Coronary artery (tissue), 2 donors: ENCODE data around the gene PHF14.

Experiments used
- DNase-seq: peaks from one replicate; pipeline ENCODE4 v3.0.0-alpha.2; 2017; ENCODE audit warnings: low spot score
- H3K27ac ChIP-seq, 2 donors: fragments of 200-600 bp; sonication (generic); one replicate each; pipeline ENCODE4 v1.5.1; 2016 to 2019
- H3K4me3 ChIP-seq: fragments of 200-600 bp; sonication (generic); 2 replicates; pipeline ENCODE4 v1.5.1; 2016; ENCODE audit warnings: mild to moderate bottlenecking, moderate library complexity
- TF ChIP-seq, protein P1 (sequence below): fragments of 200-600 bp; sonication (generic); IDR thresholded peaks from one replicate; pipeline ENCODE4 v1.5.1; 2019; ENCODE audit warnings: antibody characterized with exemption

PHF14 gene

DNA sequence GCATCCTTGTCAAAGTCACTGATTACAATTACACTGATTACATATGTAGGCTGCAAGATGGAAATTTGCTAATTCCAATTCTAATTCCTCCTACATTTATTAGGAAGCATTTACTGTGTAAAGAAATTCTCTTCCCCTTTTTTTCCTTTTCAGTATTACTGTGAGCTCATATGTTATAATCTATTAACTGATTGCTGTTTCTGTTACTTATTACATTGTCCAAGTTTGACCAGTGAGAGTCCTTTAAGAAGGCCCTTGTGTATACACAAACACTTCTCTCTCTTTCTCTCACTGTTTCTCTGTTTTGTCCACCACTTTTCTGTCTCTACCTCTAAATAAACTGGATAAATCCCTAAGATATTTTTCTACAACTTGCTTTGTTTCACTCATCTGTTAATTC, 31.5 kb downstream of the PHF14 start:
- TF ChIP-seq, protein P1, sequence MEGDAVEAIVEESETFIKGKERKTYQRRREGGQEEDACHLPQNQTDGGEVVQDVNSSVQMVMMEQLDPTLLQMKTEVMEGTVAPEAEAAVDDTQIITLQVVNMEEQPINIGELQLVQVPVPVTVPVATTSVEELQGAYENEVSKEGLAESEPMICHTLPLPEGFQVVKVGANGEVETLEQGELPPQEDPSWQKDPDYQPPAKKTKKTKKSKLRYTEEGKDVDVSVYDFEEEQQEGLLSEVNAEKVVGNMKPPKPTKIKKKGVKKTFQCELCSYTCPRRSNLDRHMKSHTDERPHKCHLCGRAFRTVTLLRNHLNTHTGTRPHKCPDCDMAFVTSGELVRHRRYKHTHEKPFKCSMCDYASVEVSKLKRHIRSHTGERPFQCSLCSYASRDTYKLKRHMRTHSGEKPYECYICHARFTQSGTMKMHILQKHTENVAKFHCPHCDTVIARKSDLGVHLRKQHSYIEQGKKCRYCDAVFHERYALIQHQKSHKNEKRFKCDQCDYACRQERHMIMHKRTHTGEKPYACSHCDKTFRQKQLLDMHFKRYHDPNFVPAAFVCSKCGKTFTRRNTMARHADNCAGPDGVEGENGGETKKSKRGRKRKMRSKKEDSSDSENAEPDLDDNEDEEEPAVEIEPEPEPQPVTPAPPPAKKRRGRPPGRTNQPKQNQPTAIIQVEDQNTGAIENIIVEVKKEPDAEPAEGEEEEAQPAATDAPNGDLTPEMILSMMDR = no peak
- no peak for DNase-seq
- no peak overlapping the region for H3K4me3 ChIP-seq

DNA sequence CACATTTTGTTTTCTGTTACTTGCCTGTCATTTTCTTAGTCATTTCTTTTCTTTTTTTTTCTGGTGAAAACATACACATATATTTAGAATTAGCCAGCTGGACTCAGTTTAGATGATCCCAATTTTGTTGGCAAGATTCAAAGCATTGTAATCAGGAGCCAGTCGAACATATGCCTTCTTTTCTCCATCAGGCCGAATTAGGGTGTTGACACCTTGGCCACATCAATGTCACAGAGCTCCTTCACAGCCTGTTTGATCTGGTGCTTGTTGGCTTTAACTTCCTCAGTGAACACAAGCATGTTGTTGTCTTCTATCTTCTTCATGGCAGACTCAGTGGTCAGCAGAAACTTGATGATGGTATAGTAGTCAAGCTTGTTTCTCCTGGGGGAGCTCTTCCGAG, 32.6 kb downstream of the PHF14 start:
- Histone ChIP-seq H3K27ac (no peak overlapping the region), H3K4me3 (no peak overlapping the region)
- no peak for DNase-seq
- TF ChIP-seq, protein P1 = no peak

More for the DNA sequence above, 31.5 kb downstream of the PHF14 start:
- no peak overlapping the region for H3K27ac ChIP-seq

DNA sequence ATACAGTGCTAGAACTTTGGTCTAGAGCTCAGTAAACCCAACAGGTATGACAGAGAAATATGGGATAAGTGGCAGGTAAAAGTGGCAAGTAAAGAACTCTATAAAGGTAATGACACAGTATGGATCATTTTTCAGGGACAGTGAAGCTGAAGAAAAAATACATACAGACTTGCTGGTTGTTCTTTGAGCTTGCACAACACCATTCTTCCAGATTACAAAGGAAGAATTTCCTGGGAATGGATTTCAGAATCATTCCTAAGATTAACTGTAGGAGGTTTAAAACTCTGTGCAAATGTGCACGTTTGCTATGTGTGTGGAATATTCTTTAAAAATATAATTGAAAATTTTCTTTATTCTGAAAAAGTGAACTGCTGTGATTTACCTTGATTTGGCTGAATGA, 36.0 kb downstream of the PHF14 start:
- H3K4me3 ChIP-seq = no peak overlapping the region
- no peak for DNase-seq
- TF ChIP-seq, protein P1 = no peak
- H3K27ac ChIP-seq = no peak overlapping the region

DNA sequence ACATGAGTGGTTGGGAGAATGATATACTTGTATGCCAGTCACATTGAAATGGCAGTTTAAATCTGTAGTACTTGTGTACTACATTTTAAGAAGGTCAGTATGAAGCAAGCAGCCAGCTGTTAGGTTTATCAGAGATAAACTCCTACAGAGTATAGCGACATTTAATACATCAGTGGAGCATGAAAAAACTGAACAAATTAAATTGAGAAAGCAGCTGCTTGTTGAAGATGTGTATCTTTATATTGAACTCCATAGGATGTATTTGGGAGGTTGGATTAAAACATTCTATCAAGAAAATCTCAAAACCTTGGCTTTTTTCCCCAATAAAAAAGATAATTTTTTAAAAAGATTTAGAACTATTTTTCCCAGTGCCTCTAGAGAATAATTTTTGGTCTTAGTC, 47.8 kb downstream of the PHF14 start:
- TF ChIP-seq, protein P1 = no peak
- H3K4me3 ChIP-seq = no peak overlapping the region
- H3K27ac ChIP-seq = no peak overlapping the region
- DNase-seq = no peak

DNA sequence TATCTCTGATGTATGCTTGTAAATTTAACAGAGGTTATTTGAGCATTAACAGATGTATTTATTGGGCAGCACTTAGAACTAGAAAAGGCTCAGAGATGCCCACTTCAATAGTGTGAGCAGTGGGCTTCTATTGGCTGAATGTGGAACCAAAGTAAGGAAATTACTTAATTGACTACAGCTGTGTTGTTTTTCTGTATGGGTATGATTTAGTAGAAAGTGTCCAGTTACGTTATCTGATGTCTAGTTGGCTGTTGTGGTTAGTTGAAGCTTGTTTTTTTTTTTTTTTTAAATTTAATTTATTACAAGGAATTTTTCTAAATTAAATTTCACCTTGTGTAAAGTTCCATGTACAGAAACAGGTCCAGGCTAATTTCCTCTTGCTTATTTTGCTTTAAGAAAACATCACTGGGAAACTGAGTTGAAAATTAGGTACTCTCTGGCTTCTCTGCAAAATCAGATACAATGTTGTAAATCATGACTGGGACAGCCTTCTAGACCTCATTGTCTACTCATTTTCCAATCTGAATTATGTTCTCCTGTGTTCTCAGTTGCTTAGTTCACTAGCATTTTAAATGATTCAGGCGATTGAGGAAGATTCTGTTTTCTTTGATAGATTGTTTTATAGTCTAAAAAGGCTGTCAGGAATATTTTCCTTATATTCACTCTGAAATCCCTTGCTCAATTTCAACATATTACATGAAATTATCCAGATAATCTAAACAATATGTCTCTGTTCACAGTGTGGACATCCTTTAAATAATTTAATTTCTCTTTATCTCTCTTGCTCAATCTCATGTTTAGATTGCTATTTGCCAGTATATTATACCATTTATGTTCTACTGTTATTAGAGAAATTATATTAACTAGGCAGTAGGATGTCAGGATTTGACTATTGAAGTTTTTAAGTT, 53.0 kb downstream of the PHF14 start:
- DNase-seq = no peak
- TF ChIP-seq, protein P1 = no peak
- H3K27ac ChIP-seq = no peak overlapping the region
- no peak overlapping the region for H3K4me3 ChIP-seq

DNA sequence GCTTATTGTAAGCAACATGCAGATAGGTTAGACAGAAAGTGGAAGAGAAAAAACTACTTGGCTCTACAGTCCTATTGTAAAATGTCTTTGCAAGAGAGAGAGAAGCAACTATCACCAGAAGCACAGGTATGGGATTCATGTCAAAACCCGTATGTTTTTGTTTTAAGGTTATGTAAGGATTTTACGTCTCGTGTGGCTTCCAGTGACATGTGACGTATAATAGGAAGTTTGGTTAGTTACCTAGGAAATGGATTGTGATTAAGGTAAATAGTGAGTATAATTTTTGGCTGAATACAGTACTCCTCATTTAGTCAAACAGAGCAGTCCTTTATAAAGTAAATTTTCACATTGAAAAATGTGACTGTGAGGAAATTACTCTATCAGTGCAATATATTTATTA, 62.0 kb downstream of the PHF14 start:
- TF ChIP-seq, protein P1 = no peak
- Histone ChIP-seq H3K4me3 (no peak overlapping the region), H3K27ac (no peak overlapping the region)
- no peak for DNase-seq

DNA sequence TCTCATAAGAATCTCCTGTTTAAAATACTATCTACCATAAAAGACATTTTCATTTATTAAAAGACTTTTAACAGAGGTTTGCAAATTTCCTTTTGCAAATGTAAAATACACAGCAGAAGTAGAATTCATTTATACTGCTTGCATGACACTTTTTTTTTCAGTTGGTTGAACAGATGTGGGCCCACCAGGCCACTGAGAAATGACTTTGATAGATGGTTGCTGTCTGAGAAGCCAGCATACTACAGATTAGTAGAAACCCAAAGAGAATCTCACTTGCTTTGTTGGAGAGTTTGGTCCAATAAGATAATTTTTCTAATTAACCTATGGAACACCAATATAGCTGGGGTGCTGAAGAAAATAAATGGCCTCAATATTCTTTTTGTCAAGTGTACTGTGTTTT, 66.3 kb downstream of the PHF14 start:
- no peak for DNase-seq
- TF ChIP-seq, protein P1 = no peak
- no peak overlapping the region for H3K4me3 ChIP-seq
- no peak overlapping the region for H3K27ac ChIP-seq
